Breast epithelium (tissue), 4 donors: ENCODE results near the gene UFSP1. TPM values are rescaled to one million over a fixed set of nuclear protein-coding genes. Genes with fewer than 3 reads are reported as not detected.
"Not testable (repeated sequence)": the region's sequence is repeated elsewhere in the genome, so short reads cannot be mapped to it uniquely, and the experiment has no call there.

ENCODE experiments used
- DNase-seq, 2 donors: peaks; one replicate each; pipeline ENCODE4 v3.0.0-alpha.2; 2019; ENCODE audit warnings: low spot score in 2 of 2
- H3K27ac ChIP-seq, 2 donors: fragments of 200-600 bp; sonication (generic) in 1 of 2; one replicate each; pipeline ENCODE4 v1.5.1; 2016 to 2019; ENCODE audit warnings: mild to moderate bottlenecking in 1 of 2
- H3K27me3 ChIP-seq, 2 donors: fragments of 200-600 bp; sonication (generic) in 1 of 2; one replicate each; pipeline versions ENCODE4 v1.5.1 to v1.6.0; 2017 to 2019; ENCODE audit warnings: control low read depth in 1 of 2, mild to moderate bottlenecking in 1 of 2
- H3K36me3 ChIP-seq: fragments of 200-600 bp; one replicate; pipeline ENCODE4 v1.5.1; 2019
- H3K4me1 ChIP-seq, 2 donors: fragments of 200-600 bp; sonication (generic); one replicate each; pipeline ENCODE4 v1.5.1; 2016 to 2019; ENCODE audit warnings: control low read depth in 1 of 2
- H3K4me3 ChIP-seq, 3 donors: fragments of 200-600 bp; sonication (generic); 1 replicate in 2 of 3; 2 replicates in 1 of 3; pipeline ENCODE4 v1.5.1; 2016 to 2019; ENCODE audit warnings: mild to moderate bottlenecking in 3 of 3, moderate library complexity in 2 of 3
- H3K9me3 ChIP-seq, 2 donors: fragments of 200-600 bp; sonication (generic) in 1 of 2; one replicate each; pipeline ENCODE4 v1.5.1; 2016 to 2019; ENCODE audit warnings: control low read depth in 1 of 2
- POLR2A ChIP-seq: fragments of 450-650 bp; IDR thresholded peaks from one replicate; pipeline ENCODE4 v1.6.1; 2016; ENCODE audit warnings: antibody characterized with exemption, mild to moderate bottlenecking, moderate library complexity
- POLR2AphosphoS5 ChIP-seq, 3 donors: sonication (generic); formaldehyde crosslinking; IDR thresholded peaks; one replicate each; pipeline ENCODE4 v1.6.1; 2017; ENCODE audit warnings: antibody characterized with exemption in 3 of 3
- intact Hi-C: fragments of 100-400 bp; cut with DNase I; formaldehyde crosslinking; loops from one replicate; pipeline ENCODE4 v1.15.1; 2023; ENCODE audit warnings: low total_unique reads
- total RNA-seq, 3 donors: library from RNA; depleted of rRNA; stranded (reverse); fragments of >200 nt; gene quantifications; one replicate each; pipeline ENCODE4 v1.1.0, GENCODE V29; 2016
- TF ChIP-seq, protein P1 (sequence below), 3 donors: fragments of 450-650 bp; IDR thresholded peaks; one replicate each; pipeline ENCODE4 v1.5.1; 2016 to 2017; ENCODE audit warnings: antibody characterized with exemption in 3 of 3, mild to moderate bottlenecking in 3 of 3, moderate library complexity in 3 of 3

Gene UFSP1
- 1 to 10 TPM; 2.9 to 4.2 (median 3.7) TPM for total RNA-seq

DNA sequence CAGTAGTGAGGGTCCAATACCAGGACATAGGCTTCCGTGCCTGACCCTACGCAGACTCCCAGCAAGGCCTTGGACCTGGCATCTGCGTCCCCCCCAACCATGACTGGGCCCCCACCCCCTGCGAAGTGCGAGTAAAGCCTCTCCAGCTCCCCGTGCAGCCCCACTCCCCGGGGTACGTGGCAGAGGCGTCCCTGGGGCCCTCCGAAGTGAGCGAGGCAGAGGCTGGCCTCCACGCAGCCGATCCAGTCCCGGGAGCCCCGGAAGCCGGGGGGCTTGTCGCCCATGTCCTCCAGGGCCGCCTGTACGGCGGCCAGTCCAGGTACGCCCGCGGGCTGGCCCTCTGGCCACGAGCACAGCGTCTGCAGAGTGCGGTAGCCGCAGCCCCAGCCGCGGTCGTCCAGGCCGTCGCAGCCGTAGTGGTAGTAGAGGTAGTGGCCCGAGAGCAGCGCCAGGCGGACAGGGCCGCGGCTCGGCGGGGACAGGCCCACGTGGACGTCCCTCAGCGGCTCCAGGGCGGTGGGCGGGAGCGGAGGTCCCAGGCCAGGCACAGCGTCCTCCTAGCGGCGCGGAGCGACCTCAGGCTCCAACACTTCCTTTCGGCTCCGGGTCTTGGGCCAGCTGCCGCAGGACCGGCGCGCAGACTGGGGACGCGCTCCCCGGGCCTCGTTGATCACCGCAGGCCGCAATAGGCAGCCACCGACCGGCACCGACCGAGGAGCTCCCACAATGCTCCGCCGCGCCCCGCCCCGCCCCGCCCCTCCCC, at the start of gene UFSP1:
Gene UFSP1 (minus strand): TSS at position 728 of the 763 bp plus-strand sequence. CDS start 444 bp downstream, at position 284.
- intact Hi-C loops = no loop called here
- Histone ChIP-seq H3K9me3 (no peaks in the 10 kb centered on the region), H3K27ac (peak within 1 kb of the TSS; percentile 80 to 95), H3K4me3 (peak within 1 kb of the TSS; percentile 53 to 89 (median 72)), H3K27me3 (no peaks in the 10 kb centered on the region), H3K36me3 (peaks cover 21% of the 10 kb centered on the region), H3K4me1 (peaks cover 0 to 10% of the 10 kb centered on the region in 2 donors)
- DNase-seq = no peak
- TF ChIP-seq POLR2A = no peak
- peak in 1 of 3 donors; percentile 6 for TF ChIP-seq POLR2AphosphoS5 (IDR thresholded peaks at IDR 0.05)
- TF ChIP-seq, protein P1, sequence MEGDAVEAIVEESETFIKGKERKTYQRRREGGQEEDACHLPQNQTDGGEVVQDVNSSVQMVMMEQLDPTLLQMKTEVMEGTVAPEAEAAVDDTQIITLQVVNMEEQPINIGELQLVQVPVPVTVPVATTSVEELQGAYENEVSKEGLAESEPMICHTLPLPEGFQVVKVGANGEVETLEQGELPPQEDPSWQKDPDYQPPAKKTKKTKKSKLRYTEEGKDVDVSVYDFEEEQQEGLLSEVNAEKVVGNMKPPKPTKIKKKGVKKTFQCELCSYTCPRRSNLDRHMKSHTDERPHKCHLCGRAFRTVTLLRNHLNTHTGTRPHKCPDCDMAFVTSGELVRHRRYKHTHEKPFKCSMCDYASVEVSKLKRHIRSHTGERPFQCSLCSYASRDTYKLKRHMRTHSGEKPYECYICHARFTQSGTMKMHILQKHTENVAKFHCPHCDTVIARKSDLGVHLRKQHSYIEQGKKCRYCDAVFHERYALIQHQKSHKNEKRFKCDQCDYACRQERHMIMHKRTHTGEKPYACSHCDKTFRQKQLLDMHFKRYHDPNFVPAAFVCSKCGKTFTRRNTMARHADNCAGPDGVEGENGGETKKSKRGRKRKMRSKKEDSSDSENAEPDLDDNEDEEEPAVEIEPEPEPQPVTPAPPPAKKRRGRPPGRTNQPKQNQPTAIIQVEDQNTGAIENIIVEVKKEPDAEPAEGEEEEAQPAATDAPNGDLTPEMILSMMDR (IDR thresholded peaks at IDR 0.05) = no peak

DNA sequence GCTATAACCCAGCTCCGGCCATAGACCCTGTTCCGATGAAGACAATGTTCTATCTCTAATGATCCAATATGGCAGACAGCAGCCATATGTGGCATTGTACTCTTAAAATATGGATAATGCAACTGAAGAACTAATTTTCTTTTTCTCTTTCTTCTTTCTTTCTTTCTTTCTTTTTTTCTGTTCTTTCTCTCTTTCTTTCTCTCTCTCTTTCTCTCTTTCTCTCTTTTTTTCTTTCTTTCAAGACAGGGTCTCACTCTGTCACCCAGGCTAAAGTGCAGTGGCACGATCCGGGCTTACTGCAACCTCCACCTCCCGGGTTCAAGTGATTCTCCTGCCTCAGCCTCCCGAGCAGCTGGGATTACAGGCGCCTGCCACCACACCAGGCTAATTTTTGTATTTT, 46.7 kb upstream of the UFSP1 start:
- DNase-seq, H3K4me1 ChIP-seq, H3K27ac ChIP-seq, H3K27me3 ChIP-seq, H3K36me3 ChIP-seq, H3K4me3 ChIP-seq, intact Hi-C loops: not testable (repeated sequence)
- H3K9me3 ChIP-seq = peaks cover 0 to 13% of the 10 kb centered on the region in 2 donors

DNA sequence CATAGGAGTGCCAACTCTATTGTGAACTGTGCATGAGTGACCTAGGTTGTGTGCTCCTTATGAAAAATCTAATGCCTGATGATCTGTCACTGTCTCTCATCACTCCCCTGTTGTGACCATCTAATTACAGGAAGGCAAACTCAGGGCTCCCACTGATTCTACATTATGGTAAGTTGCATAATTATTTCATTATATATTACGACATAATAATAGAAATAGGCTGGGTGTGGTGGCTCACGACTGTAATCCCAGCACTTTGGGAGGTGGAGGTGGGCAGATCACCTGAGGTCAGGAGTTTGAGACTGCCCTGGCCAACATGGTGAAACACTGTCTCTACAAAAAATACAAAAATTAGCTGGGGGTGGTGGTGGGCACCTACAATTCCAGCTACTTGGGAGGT, 45.9 kb upstream of the UFSP1 start:
- intact Hi-C loops = not testable (repeated sequence)
- peaks cover 0 to 13% of the 10 kb centered on the region in 2 donors for H3K9me3 ChIP-seq

DNA sequence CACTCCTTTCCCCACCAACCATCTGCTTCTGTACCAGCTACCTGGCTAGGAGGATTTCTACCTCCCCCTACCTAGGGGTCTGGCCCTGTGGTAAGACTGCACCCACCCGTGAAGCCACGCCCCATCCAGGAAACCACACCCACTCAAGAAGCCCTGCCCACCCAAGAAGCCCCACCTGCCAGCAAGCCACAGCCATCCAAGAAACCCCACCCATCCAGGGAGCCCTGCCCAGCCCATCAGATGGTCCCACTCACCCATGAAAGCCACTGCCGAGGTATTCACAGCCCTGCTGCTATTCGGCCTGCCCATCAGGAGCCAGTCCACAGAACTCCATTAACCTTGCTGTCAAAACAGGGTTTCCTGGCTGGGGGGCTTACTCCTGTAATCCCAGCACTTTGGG, 44.2 kb upstream of the UFSP1 start:
- no peak for TF ChIP-seq POLR2A
- no peak for TF ChIP-seq POLR2AphosphoS5 (IDR thresholded peaks at IDR 0.05)
- TF ChIP-seq, protein P1 (IDR thresholded peaks at IDR 0.05) = no peak

More for the DNA sequence above, 45.9 kb upstream of the UFSP1 start:
- not testable (repeated sequence) for H3K27me3 ChIP-seq, H3K27ac ChIP-seq, H3K4me3 ChIP-seq, DNase-seq, H3K36me3 ChIP-seq, H3K4me1 ChIP-seq

DNA sequence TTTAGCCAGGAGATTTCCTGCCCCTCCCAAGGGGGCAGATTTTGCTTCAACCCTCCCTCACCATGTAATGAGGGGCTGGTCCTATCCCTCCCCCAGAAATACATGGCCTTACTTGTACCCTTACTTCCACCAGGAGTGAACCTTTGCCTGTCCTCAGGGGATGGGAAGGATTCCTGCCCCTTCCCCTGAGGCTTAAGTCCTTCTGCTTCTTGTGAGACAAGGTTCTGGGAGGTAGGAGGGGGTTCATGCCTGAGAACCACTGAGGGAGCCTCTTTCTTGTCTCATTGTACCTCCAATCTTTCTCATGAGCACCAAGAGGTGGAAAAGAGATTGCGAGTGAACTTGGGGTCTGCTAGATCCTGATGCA, 40.3 kb upstream of the UFSP1 start:
- TF ChIP-seq POLR2A (no peak), POLR2AphosphoS5 (IDR thresholded peaks at IDR 0.05) (no peak)
- TF ChIP-seq, protein P1 (IDR thresholded peaks at IDR 0.05) = no peak
- H3K4me1 ChIP-seq = no peaks in the 10 kb centered on the region
- no peaks in the 10 kb centered on the region for H3K36me3 ChIP-seq
- intact Hi-C loops = no loop called here
- H3K27ac ChIP-seq = peak overlapping the region in 1 of 2 donors; percentile 38
- no peak for DNase-seq
- no peaks in the 10 kb centered on the region for H3K27me3 ChIP-seq
- peaks cover 0 to 13% of the 10 kb centered on the region in 2 donors for H3K9me3 ChIP-seq
- H3K4me3 ChIP-seq = no peak overlapping the region

More for the DNA sequence above, 44.2 kb upstream of the UFSP1 start:
- no peak for DNase-seq
- Histone ChIP-seq H3K9me3 (peaks cover 0 to 13% of the 10 kb centered on the region in 2 donors), H3K27ac (no peak overlapping the region), H3K36me3 (no peaks in the 10 kb centered on the region), H3K4me1 (no peaks in the 10 kb centered on the region), H3K27me3 (no peaks in the 10 kb centered on the region), H3K4me3 (no peak overlapping the region)
- intact Hi-C loops = no loop called here

DNA sequence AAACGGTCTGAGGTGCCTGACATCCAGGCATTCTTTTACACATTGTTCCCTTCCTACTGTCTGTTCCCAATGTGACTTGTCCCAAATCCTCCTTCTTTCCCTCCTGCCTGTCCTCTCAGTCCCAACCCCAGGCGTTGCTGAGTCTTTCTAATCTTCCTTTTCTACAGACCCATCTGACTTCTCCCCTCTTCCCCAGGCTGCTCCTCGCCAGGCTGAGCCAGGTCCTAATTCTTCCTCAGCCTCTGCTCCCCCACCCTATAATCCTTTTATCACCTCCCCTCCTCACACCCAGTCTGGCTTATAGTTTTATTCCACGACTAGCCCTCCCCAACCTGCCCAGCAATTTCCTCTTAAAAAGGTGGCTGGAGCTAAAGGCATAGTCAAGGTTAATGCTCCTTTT, 34.1 kb upstream of the UFSP1 start:
- H3K36me3 ChIP-seq, H3K27me3 ChIP-seq, H3K9me3 ChIP-seq, H3K4me1 ChIP-seq, H3K27ac ChIP-seq, DNase-seq, intact Hi-C loops, H3K4me3 ChIP-seq: not testable (repeated sequence)
